Stimulated activated naive CD4-positive, alpha-beta T cell (primary cell): Measurements from ENCODE around the gene PROB1.
"Not testable (repeated sequence)": the region's sequence is repeated elsewhere in the genome, so short reads cannot be mapped to it uniquely, and the experiment has no call there.

Experiments used
- DNase-seq, 6 experiments: peaks; one replicate each; lab custom pipeline; 2025; lab: John Stamatoyannopoulos, UW

PROB1 gene

GRCh38 chr5:139394654-139395566, at the start of gene PROB1:
TSS of gene PROB1 (minus strand) at chr5:139395104. CDS start at chr5:139395081, 23 bp downstream.
- DNase-seq = no peak

GRCh38 chr5:139443831-139444453, 49.0 kb upstream of the PROB1 start:
- DNase-seq = peak in 3 of 6 experiments; percentile 23 to 50 (median 28)

GRCh38 chr5:139440416-139440815, 45.5 kb upstream of the PROB1 start:
- not testable (repeated sequence) for DNase-seq

GRCh38 chr5:139439013-139439903, 44.4 kb upstream of the PROB1 start, which contains the start of gene DNAJC18:
TSS of gene DNAJC18 (minus strand) at chr5:139439525. CDS start at chr5:139439445, 80 bp downstream.
- DNase-seq = peak; percentile 75 to 92 (median 84)

- no peak for DNase-seq
These were observed 43.8 kb upstream of the PROB1 start for GRCh38 chr5:139438707-139439012.

GRCh38 chr5:139435676-139436075, 40.8 kb upstream of the PROB1 start:
- no peak for DNase-seq

GRCh38 chr5:139431706-139432105, 36.8 kb upstream of the PROB1 start:
- DNase-seq = no peak

- peak in 3 of 6 experiments; percentile 36 to 43 (median 43) for DNase-seq
These were observed 35.1 kb upstream of the PROB1 start for GRCh38 chr5:139430015-139430414.

GRCh38 chr5:139426203-139426885, 31.4 kb upstream of the PROB1 start:
- DNase-seq = no peak

GRCh38 chr5:139425497-139425896, 30.6 kb upstream of the PROB1 start:
- no peak for DNase-seq

GRCh38 chr5:139422307-139422893, 27.5 kb upstream of the PROB1 start:
- DNase-seq = peak in 5 of 6 experiments; percentile 38 to 82 (median 66)

GRCh38 chr5:139419226-139420192, 24.6 kb upstream of the PROB1 start:
- no peak for DNase-seq

- no peak for DNase-seq
These were observed 23.9 kb upstream of the PROB1 start for GRCh38 chr5:139418793-139419192.

GRCh38 chr5:139417214-139417613, 22.3 kb upstream of the PROB1 start:
- no peak for DNase-seq

- DNase-seq = no peak
These were observed 21.7 kb upstream of the PROB1 start for GRCh38 chr5:139416651-139417050.

GRCh38 chr5:139415869-139416268, 21.0 kb upstream of the PROB1 start:
- no peak for DNase-seq

- no peak for DNase-seq
These were observed 20.4 kb upstream of the PROB1 start for GRCh38 chr5:139415221-139415861.

- DNase-seq = peak in 3 of 6 experiments; percentile 11 to 32 (median 13)
These were observed 19.8 kb upstream of the PROB1 start for GRCh38 chr5:139414581-139415130.

GRCh38 chr5:139413963-139414362, 19.1 kb upstream of the PROB1 start:
- DNase-seq = no peak
